OCI-LY7 (cell line): ENCODE measurements around the gene NSMCE4A.

Experiments used
- EZH2phosphoT487 ChIP-seq: fragments of 200-600 bp; sonication (generic); IDR thresholded peaks from 2 replicates; pipeline ENCODE4 v1.6.1; 2018; ENCODE audit warnings: low read depth, borderline replicate concordance, mild to moderate bottlenecking, mixed run types, antibody characterized with exemption, low read length, moderate library complexity, mixed read lengths
- TF ChIP-seq, protein P1 (sequence below): fragments of 200-600 bp; sonication (generic); conservative IDR thresholded peaks from 2 replicates; pipeline ENCODE4 v1.5.1; 2014; ENCODE audit warnings: mild to moderate bottlenecking, antibody characterized with exemption, low read length, moderate library complexity, mixed read lengths

GRCh38 chr10:122021379-122021778, 46.4 kb upstream of the NSMCE4A start:
- TF ChIP-seq, protein P1, sequence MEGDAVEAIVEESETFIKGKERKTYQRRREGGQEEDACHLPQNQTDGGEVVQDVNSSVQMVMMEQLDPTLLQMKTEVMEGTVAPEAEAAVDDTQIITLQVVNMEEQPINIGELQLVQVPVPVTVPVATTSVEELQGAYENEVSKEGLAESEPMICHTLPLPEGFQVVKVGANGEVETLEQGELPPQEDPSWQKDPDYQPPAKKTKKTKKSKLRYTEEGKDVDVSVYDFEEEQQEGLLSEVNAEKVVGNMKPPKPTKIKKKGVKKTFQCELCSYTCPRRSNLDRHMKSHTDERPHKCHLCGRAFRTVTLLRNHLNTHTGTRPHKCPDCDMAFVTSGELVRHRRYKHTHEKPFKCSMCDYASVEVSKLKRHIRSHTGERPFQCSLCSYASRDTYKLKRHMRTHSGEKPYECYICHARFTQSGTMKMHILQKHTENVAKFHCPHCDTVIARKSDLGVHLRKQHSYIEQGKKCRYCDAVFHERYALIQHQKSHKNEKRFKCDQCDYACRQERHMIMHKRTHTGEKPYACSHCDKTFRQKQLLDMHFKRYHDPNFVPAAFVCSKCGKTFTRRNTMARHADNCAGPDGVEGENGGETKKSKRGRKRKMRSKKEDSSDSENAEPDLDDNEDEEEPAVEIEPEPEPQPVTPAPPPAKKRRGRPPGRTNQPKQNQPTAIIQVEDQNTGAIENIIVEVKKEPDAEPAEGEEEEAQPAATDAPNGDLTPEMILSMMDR = no peak
- TF ChIP-seq EZH2phosphoT487 = no peak
